Suppressor macrophage treated with lipopolysaccharide for 1 hour (primary cell): ENCODE results near the gene TIMM23.
"Not testable (repeated sequence)": the region's sequence is repeated elsewhere in the genome, so short reads cannot be mapped to it uniquely, and the experiment has no call there.

ENCODE experiments used
- DNase-seq, 3 donors: peaks; one replicate each; pipeline ENCODE4 v3.0.0-alpha.2; 2020 to 2022

TIMM23 gene

GRCh38 chr10:45997994-45998763, 25.9 kb downstream of the TIMM23 start:
- no peak for DNase-seq

GRCh38 chr10:45999955-46000354, 27.7 kb downstream of the TIMM23 start:
- DNase-seq: not testable (repeated sequence)

- DNase-seq: no peak
These were observed 28.2 kb downstream of the TIMM23 start for GRCh38 chr10:46000538-46000937.

GRCh38 chr10:46001187-46001756, 29.0 kb downstream of the TIMM23 start:
- DNase-seq: no peak

GRCh38 chr10:46002189-46002687, 29.9 kb downstream of the TIMM23 start:
- not testable (repeated sequence) for DNase-seq

GRCh38 chr10:46002916-46003693, 30.8 kb downstream of the TIMM23 start:
- DNase-seq: no peak

GRCh38 chr10:46004963-46005362, 32.7 kb downstream of the TIMM23 start:
- DNase-seq: no peak

GRCh38 chr10:46005383-46005782, 33.1 kb downstream of the TIMM23 start:
- DNase-seq: no peak

- DNase-seq: peak in 1 of 3 donors; percentile 37
These were observed 33.9 kb downstream of the TIMM23 start for GRCh38 chr10:46006219-46006618.

- DNase-seq: no peak
These were observed 40.5 kb downstream of the TIMM23 start for GRCh38 chr10:46012746-46013145.

GRCh38 chr10:46014206-46014605, 41.9 kb downstream of the TIMM23 start:
- no peak for DNase-seq

GRCh38 chr10:46014683-46015405, 42.6 kb downstream of the TIMM23 start:
- peak in 2 of 3 donors; percentile 10 to 42 for DNase-seq

GRCh38 chr10:46016190-46016589, 43.9 kb downstream of the TIMM23 start:
- no peak for DNase-seq

GRCh38 chr10:46016811-46017210, 44.5 kb downstream of the TIMM23 start:
- DNase-seq: no peak

GRCh38 chr10:46017733-46018132, 45.4 kb downstream of the TIMM23 start:
- no peak for DNase-seq

GRCh38 chr10:46018453-46019176, 46.3 kb downstream of the TIMM23 start:
- peak; percentile 55 to 89 (median 80) for DNase-seq

- no peak for DNase-seq
These were observed 46.9 kb downstream of the TIMM23 start for GRCh38 chr10:46019177-46019528.

GRCh38 chr10:46019569-46020343, 47.5 kb downstream of the TIMM23 start:
- peak; percentile 66 to 78 (median 69) for DNase-seq

GRCh38 chr10:46020344-46020657, 48.0 kb downstream of the TIMM23 start:
- DNase-seq: peak in 2 of 3 donors; percentile 9 to 13

- peak; percentile 98 to 99 (median 99) for DNase-seq
These were observed 50.9 kb downstream of the TIMM23 start for GRCh38 chr10:46022978-46023702.

GRCh38 chr10:46024948-46025347, 52.7 kb downstream of the TIMM23 start:
- DNase-seq: no peak
